IPS-11a (cell line): ENCODE data around the gene ZNF142.
A peak's percentile ranks its signal among the peaks of the same experiment; 100 is the strongest.
"Not testable (repeated sequence)": the region's sequence is repeated elsewhere in the genome, so short reads cannot be mapped to it uniquely, and the experiment has no call there.

Source experiments
- H3K4me3 ChIP-seq: one replicate; pipeline ENCODE4 v1.5.1; 2013; ENCODE audit warnings: low read depth, low read length, control low read depth

The ZNF142 gene, protein sequence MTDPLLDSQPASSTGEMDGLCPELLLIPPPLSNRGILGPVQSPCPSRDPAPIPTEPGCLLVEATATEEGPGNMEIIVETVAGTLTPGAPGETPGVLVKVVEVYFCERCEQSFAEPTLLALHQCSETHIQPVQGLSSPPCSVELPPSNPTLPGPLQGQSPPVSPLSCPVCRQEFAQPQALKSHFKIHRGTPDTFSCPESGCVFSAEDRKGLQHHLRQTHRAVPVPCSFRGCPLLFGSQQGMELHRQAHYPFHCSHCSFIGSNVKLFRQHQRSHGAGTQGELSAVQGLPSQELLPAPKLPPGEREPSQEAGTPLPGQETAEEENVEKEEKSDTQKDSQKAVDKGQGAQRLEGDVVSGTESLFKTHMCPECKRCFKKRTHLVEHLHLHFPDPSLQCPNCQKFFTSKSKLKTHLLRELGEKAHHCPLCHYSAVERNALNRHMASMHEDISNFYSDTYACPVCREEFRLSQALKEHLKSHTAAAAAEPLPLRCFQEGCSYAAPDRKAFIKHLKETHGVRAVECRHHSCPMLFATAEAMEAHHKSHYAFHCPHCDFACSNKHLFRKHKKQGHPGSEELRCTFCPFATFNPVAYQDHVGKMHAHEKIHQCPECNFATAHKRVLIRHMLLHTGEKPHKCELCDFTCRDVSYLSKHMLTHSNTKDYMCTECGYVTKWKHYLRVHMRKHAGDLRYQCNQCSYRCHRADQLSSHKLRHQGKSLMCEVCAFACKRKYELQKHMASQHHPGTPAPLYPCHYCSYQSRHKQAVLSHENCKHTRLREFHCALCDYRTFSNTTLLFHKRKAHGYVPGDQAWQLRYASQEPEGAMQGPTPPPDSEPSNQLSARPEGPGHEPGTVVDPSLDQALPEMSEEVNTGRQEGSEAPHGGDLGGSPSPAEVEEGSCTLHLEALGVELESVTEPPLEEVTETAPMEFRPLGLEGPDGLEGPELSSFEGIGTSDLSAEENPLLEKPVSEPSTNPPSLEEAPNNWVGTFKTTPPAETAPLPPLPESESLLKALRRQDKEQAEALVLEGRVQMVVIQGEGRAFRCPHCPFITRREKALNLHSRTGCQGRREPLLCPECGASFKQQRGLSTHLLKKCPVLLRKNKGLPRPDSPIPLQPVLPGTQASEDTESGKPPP (N-terminal part only)

DNA sequence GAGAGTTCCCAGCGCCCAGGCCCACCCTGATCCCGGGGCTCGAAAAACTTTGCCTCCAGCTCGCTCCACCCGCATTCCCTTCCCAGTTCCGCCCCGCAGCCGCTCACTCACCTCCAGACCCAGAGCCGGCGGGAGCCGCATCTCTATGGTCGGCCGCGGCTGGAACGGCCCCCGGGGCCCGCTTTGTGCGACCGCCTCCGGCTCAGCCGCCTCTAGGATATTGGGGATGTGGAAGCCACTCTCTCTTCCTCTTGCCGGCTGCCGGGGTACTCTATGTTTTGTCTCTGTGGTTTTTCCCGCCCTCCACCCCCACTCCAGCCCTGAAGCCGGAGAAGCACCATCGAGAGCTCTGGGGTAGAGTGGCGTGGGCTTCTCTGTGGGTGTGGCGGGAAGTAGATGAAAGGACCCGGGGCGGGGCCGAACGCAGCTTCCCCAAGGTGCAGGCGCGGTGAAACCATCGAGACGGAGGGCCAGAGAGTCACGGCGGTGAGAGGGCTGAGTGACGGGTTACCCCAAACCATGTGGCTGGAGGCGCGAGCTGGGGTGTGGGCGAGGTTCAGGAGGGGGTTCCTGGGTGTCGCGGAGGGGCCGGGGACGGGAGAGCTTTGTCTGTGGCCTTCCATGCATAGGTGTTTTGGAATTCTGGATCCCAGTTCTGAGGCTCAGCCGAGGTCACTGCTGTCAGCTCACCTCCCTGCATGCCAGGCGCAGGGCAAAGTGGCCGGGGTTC, at the start of gene ZNF142, which contains the start of gene BCS1L:
Gene ZNF142, minus strand, starts transcription at position 366 of the 730 bp plus-strand sequence. CDS start 3,194 bp downstream, outside the sequence.
Gene BCS1L, plus strand, starts transcription at position 426 of the 730 bp plus-strand sequence. CDS start 1,305 bp downstream, outside the sequence.
- peak within 1 kb of the TSS; percentile 93 for H3K4me3 ChIP-seq

DNA sequence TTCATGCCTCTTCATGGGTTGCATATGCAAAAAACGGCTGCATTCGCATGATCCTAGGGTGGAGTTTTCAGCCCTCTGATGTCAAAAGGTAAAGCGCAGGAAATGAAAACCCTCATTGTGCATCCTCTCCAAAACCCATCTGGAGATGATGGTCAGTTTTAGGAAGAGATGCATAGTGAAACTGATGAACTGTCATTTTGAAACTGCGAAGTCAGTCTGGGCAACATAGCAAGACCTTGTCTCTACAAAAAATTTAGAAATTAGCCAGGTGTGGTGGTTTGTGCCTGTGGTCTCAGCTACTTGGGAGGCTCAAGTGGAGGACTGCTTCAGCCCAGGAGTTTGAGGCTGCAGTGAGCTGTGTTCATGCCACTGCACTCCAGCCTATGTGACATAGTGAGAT, 48.7 kb upstream of the ZNF142 start:
- no peak overlapping the region for H3K4me3 ChIP-seq

GRCh38 chr2:218703341-218703740, 43.9 kb upstream of the ZNF142 start:
- H3K4me3 ChIP-seq = no peak overlapping the region

- no peak overlapping the region for H3K4me3 ChIP-seq
Measured at GRCh38 chr2:218701806-218702205, 42.4 kb upstream of the ZNF142 start.

GRCh38 chr2:218698885-218699284, 39.5 kb upstream of the ZNF142 start:
- no peak overlapping the region for H3K4me3 ChIP-seq

DNA sequence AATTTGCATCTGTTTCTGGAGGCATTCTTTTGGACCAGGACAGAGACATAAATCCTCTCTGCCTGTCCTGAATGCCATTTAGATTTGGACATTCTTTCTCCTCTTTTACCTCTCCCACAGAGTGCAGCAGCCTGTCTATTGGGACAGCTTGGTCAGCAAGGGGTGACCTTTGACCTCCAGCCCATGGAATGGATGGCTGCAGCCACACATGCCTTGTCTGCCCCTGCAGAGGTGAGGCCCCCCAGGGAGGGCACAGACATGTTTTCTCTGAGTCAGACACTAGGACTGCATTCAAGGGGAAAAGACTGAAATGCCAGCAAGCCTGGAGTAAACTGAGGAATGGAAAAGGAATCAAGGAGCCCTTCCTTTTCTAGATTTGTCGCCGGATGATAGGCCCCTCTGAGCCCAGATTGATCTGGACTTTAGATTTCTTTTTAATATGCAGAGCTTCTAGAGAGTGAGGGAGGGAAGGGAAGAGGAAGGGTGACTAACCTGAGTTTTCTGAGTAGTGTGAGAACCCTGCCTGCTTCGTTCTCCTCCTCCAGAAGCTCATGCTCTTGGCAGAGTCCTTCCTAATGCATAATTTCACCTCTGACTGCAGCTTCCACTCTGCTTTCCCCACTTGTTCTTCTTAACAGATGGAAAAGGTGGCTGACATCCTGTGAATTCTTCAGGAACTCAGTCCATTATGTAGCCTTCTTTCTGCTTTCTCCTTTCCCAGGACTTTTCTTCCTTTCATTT, 35.2 kb upstream of the ZNF142 start:
- no peak overlapping the region for H3K4me3 ChIP-seq

DNA sequence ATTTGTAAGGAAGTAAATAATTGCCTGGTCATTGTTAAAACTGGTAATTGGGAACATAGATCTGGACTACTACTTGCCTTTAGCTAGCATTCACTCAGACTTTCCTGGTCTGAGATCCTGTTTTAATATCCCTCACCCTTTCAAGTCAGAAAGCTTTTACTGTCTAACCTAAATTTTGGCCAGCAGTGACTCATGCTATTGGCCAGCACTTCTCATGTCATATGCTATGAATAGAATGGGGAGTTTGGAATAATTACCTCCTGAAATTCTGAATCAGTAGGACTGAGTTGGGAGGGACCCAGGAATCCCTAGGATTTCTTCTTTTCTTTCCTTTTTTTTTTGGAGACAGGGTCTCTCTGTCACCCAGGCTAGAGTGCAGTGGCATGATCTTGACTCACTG, 31.8 kb upstream of the ZNF142 start:
- no peak overlapping the region for H3K4me3 ChIP-seq

DNA sequence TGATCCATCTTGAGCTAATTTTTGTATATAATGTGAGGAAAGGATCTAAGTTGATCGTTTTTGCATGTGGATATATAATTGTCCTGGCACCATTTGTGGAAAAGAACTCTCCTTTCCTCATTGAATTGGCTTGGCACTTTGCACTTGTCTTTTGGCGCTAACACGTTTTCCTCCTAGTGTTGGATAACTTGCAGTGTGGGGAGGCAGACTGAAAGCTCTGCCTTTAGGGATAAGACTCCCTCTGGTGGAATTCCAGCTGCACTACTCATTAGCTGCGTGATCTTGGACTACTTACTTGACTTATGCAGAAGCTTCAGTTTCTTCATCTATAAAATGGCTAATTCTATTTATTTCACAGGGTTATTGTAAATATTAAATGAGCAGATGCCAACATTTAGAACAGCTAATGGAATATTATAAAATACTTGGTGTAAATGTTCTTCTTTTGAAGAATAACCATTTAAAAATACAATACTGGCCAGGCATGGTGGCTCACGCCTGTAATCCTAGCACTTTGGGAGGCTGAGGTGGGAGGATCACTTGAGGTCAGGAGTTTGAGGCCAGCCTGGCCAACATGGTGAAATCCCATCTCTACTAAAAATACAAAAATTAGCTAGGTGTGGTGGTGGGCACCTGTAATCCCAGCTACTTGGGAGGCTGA, 28.1 kb upstream of the ZNF142 start:
- H3K4me3 ChIP-seq = not testable (repeated sequence)

GRCh38 chr2:218680061-218680460, 20.6 kb upstream of the ZNF142 start:
- H3K4me3 ChIP-seq = no peak overlapping the region

DNA sequence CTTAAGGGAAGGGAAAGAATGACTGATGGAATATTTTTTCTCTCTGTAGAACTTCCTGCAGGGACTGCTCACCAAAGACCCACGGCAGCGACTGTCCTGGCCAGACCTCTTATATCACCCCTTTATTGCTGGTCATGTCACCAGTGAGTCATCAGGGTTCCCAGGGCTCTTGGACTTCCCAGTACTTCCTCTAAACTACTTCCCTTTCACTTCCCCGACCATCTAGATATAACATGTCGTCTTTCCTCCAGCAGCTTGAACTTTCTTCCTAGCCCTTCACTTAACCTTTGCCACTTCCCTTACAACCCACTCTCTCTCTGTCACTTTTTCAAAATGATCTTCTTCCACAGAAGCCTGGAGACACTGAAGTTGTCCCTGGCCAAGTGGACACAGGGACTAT, 19.7 kb upstream of the ZNF142 start:
- no peak overlapping the region for H3K4me3 ChIP-seq

DNA sequence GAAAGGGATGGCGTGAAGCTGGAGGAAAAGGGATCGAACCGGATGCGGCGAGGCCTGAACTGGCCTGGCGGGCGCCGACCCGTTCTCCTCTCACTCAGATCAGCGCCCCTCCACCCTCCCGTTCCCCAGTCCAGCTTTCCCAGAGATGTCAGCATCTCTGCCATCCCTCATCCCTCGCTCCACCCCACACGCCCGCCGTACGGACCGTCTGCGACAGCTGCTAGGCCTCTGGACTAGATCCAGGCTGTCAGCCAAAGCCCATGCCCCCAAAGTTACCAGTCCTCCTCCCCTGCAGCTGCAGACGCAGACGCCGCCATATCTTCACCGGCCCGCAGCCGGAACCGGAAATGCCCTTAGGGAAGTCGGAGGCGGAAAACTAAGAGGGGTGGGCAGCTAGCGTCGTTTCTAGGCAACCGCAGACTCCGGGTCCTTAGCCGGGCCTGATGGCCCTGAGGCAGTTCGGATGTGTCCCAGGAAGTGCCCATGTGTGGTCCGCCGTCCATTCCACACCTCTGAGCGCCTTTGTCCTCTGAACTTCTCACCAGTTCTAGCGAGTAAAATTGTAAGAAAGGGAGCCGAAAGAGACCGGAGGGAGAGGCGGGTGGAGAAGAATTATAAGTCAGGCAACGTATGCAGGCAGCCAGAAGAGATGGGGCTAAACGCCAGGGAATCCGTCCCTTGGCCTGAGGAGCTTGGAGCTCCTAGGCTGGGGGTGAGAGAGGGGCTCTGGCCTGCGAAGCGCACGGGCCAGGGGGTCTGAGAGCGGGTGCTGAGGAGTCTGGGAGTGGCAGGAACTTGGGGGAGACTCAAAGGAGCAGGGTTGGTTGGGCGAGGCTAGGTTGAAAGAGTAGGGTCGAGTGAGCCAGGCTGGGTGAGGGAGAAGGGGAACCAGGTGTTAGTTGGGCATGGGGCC, 12.5 kb upstream of the ZNF142 start, which contains the start of the genes RNF25 and STK36:
Gene RNF25, minus strand, starts transcription at position 349 of the 913 bp plus-strand sequence. Its CDS starts 32 bp downstream, at position 317.
Gene STK36, plus strand, starts transcription at position 433 of the 913 bp plus-strand sequence. CDS start 744 bp downstream, outside the sequence.
- H3K4me3 ChIP-seq = peak within 1 kb of the TSS; percentile 93

- peak overlapping the region; percentile 93 for H3K4me3 ChIP-seq
Measured at GRCh38 chr2:218671097-218671653, 11.8 kb upstream of the ZNF142 start.

- no peak overlapping the region for H3K4me3 ChIP-seq
Measured at GRCh38 chr2:218664653-218665052, 5.2 kb upstream of the ZNF142 start.

GRCh38 chr2:218663901-218664300, 4.5 kb upstream of the ZNF142 start:
- H3K4me3 ChIP-seq = no peak overlapping the region

DNA sequence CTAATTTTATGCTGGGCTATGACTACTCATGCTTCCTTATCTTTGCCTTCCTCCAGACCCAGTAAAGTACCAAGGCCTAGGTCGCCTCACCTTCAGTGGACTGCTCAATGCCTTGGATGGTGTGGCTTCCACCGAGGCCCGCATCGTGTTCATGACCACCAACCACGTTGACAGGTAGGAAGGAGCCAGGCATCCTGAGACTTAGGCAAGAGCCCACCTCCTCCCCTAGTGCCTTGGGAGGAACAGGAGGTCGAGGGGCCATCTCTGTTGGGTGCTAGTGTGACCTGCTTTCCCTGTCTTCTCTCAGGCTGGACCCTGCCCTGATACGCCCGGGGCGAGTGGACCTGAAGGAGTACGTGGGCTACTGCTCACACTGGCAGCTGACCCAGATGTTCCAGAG, 3.4 kb upstream of the ZNF142 start:
- no peak overlapping the region for H3K4me3 ChIP-seq

DNA sequence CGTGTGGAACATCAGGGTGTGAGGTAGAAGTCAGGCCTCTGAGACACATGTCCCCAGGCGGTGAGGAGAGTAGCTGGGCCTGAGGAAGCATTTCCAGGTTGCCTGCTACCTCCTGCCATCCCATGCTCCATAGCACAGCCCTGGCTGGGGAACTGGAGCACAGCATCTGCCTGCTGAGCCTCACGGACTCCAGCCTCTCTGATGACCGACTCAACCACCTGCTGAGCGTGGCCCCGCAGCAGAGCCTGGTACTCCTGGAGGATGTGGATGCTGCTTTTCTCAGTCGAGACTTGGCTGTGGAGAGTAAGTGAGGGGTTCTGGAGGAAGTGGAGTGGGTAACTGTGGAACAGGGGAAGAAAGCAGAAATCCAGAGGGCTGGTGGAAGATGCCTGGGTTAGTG, 3.0 kb upstream of the ZNF142 start:
- no peak overlapping the region for H3K4me3 ChIP-seq

- H3K4me3 ChIP-seq = peak overlapping the region; percentile 93
Measured at GRCh38 chr2:218659988-218660358, 550 bp upstream of the ZNF142 start.
